Testis (tissue), 3 donors: ENCODE measurements around the gene GFPT1. TPM values are rescaled to one million over a fixed set of nuclear protein-coding genes. Genes with fewer than 3 reads are reported as not detected.

Experiments used
- DNase-seq: peaks from one replicate; pipeline ENCODE4 v3.0.0-alpha.2; 2019
- H3K27ac ChIP-seq, 2 donors: fragments of 200-600 bp; sonication (generic); one replicate each; pipeline ENCODE4 v1.5.1; 2019
- H3K27me3 ChIP-seq: fragments of 200-600 bp; sonication (generic); one replicate; pipeline ENCODE4 v1.5.1; 2019
- H3K36me3 ChIP-seq: fragments of 200-600 bp; sonication (generic); one replicate; pipeline ENCODE4 v1.5.1; 2017; ENCODE audit warnings: low read depth; ENCODE audit errors: missing control alignments
- H3K4me1 ChIP-seq: fragments of 200-600 bp; sonication (generic); one replicate; pipeline ENCODE4 v1.5.1; 2019
- H3K4me3 ChIP-seq, 2 donors: fragments of 200-600 bp; sonication (generic); one replicate each; pipeline ENCODE4 v1.5.1; 2017 to 2019
- H3K9me3 ChIP-seq: fragments of 200-600 bp; sonication (generic); one replicate; pipeline ENCODE4 v1.5.1; 2017
- POLR2A ChIP-seq: fragments of 450-650 bp; IDR thresholded peaks from one replicate; pipeline ENCODE4 v1.6.1; 2017; ENCODE audit warnings: antibody characterized with exemption, mild to moderate bottlenecking, moderate library complexity
- WGBS, 2 donors: methylation state at CpG; one replicate each; pipeline ENCODE4 v1.1.5; 2018; 5-methylcytosine and 5-hydroxymethylcytosine counted together
- intact Hi-C: fragments of 100-400 bp; cut with DNase I; formaldehyde crosslinking; loops from one replicate; pipeline ENCODE4 v1.15.1; 2023; ENCODE audit warnings: low total_unique reads
- polyA plus RNA-seq: library from polyadenylated mRNA; stranded (reverse); fragments of 350-450 nt; fragmentation: Illumina TruSeq; extraction: RNeasy Lipid Tissue Mini Kit (QIAGEN cat#74804); gene quantifications from one replicate; pipeline ENCODE4 v1.2.3, GENCODE V29; 2014; ENCODE audit warnings: low read depth, low replicate concordance; ENCODE audit not compliant: insufficient read depth
- total RNA-seq, 2 donors: library from RNA; depleted of rRNA; stranded (reverse); fragments of >200 nt; gene quantifications; one replicate each; pipeline ENCODE4 v1.2.3, GENCODE V29; 2016
- TF ChIP-seq, protein P1 (sequence below), 3 experiments: fragments of 450-650 bp in 2 of 3; fragments of 200-600 bp in 1 of 3; sonication (generic) in 1 of 3; IDR thresholded peaks; one replicate each; pipeline ENCODE4 v1.5.1; 2016 to 2019; ENCODE audit warnings: antibody characterized with exemption in 3 of 3, mild to moderate bottlenecking in 2 of 3, moderate library complexity in 1 of 3

GFPT1 gene
- total and polyA plus RNA-seq, 3 donors from 2014 or later = 25.6 to 74.3 (median 33.3) TPM

DNA sequence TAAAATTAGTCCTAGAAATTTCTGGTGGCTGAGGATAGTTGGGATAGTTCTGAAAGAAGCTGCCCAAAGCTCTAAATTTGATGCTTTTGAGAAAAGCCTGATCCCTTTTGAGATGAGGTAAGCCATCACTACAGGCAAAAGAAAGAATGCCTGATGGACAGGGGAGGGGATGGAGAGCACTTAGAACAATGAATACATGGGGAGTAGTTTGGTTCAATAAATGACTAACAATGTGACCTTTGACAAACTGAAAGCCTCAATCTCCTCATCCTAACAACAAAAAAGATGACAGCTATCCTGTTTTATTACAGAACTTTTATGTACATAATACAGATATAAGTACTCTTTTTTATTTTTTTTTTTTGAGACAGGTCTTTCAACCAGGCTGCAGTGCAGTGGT is 42.7 kb downstream of the GFPT1 start:
- Histone ChIP-seq H3K27ac (no peak overlapping the region), H3K4me3 (no peak overlapping the region), H3K4me1 (peaks cover 6% of the 10 kb centered on the region), H3K36me3 (no peaks in the 10 kb centered on the region), H3K9me3 (no peaks in the 10 kb centered on the region), H3K27me3 (no peaks in the 10 kb centered on the region)
- intact Hi-C loops = no loop called here
- no peak for TF ChIP-seq POLR2A
- TF ChIP-seq, protein P1, sequence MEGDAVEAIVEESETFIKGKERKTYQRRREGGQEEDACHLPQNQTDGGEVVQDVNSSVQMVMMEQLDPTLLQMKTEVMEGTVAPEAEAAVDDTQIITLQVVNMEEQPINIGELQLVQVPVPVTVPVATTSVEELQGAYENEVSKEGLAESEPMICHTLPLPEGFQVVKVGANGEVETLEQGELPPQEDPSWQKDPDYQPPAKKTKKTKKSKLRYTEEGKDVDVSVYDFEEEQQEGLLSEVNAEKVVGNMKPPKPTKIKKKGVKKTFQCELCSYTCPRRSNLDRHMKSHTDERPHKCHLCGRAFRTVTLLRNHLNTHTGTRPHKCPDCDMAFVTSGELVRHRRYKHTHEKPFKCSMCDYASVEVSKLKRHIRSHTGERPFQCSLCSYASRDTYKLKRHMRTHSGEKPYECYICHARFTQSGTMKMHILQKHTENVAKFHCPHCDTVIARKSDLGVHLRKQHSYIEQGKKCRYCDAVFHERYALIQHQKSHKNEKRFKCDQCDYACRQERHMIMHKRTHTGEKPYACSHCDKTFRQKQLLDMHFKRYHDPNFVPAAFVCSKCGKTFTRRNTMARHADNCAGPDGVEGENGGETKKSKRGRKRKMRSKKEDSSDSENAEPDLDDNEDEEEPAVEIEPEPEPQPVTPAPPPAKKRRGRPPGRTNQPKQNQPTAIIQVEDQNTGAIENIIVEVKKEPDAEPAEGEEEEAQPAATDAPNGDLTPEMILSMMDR (IDR thresholded peaks at IDR 0.05) = no peak
- no peak for DNase-seq

DNA sequence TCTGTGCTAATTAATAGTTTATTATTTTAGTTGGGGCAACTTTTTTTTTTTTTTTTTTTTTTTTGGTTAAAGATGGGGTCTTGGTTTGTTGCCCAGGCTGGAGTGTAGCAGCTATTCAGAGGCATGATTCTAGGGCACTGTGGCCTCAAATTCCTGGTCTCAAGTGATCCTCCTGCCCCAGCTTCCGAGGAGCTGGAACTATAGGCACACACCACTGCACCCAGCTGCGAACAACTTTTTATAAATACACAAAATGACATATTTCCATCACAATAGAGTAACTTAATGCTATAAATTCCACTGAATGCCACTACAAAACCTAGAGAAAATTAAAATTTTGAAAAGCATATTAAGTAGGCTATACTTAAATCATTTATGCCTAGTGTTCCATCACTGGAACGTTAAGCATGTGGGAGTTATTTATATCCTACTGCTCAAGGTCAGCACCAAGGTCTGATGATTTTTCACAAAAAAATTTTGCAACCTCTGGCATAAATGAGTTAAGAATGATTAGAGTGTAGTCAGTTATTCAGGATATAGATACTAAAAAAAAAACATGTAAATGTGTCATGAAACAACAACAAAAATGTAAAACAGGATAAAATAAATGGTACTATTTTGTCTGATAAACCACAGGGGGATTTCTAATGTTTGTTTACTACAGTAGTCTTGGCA is 46.8 kb downstream of the GFPT1 start:
- peaks cover 6% of the 10 kb centered on the region for H3K4me1 ChIP-seq
- H3K27me3 ChIP-seq = no peaks in the 10 kb centered on the region
- no peak overlapping the region for H3K4me3 ChIP-seq
- TF ChIP-seq POLR2A = no peak
- TF ChIP-seq, protein P1 (IDR thresholded peaks at IDR 0.05) = no peak
- no peak overlapping the region for H3K27ac ChIP-seq
- WGBS, 2 donors = 31 to 45% methylated on average over 3 of the region's 3 CpGs
- DNase-seq = no peak
- intact Hi-C loops = no loop called here
- no peaks in the 10 kb centered on the region for H3K9me3 ChIP-seq
- H3K36me3 ChIP-seq = no peaks in the 10 kb centered on the region

DNA sequence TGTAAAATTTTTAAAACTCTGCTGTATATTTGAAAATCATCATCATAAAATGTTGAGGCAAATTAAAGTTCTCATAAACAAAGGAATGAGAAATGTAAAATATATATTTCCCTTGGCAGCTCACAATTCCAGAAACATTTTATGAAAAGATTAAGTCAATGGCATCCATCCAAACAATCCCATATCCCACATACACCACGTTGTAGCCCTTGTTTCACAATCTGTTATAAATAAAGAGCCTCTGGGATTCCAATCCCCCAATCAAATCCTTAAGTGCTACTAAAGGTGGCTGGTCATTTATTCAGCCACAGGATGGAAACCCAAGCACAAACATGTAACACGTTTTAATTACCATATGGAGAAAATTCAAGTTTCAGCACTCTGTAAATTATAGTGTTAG is 51.7 kb downstream of the GFPT1 start:
- Histone ChIP-seq H3K4me1 (peaks cover 1% of the 10 kb centered on the region), H3K9me3 (no peaks in the 10 kb centered on the region), H3K27me3 (no peaks in the 10 kb centered on the region), H3K27ac (no peak overlapping the region), H3K36me3 (no peaks in the 10 kb centered on the region), H3K4me3 (no peak overlapping the region)
- intact Hi-C loops = no loop called here
- DNase-seq = no peak
- TF ChIP-seq, protein P1 (IDR thresholded peaks at IDR 0.05) = no peak
- no peak for TF ChIP-seq POLR2A
- 55 to 56% methylated on average over 2 of the region's 2 CpGs for WGBS, 2 donors

DNA sequence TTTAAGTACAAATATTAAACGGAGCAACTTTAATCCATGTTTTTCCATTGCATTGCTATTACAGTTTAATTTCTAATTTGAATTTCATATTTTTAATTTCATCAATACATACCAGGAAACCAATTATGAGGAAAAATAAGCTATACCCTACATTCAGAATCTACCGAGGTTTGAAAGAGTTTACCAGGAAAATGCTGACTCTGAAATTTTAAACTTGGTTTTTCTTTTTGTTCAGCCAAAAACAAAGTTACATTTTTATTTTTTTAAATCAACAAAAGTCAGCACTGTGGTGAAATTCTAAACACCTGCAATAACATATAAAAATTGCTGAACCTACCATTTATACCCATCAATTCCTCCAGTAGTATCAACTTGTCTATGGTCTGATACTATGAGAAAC is 53.7 kb downstream of the GFPT1 start:
- Histone ChIP-seq H3K9me3 (no peaks in the 10 kb centered on the region), H3K27me3 (no peaks in the 10 kb centered on the region), H3K4me3 (no peak overlapping the region), H3K27ac (no peak overlapping the region), H3K4me1 (no peaks in the 10 kb centered on the region), H3K36me3 (no peaks in the 10 kb centered on the region)
- WGBS, 2 donors = 89 to 91% methylated on average over 2 of the region's 2 CpGs
- TF ChIP-seq POLR2A = no peak
- TF ChIP-seq, protein P1 (IDR thresholded peaks at IDR 0.05) = no peak
- intact Hi-C loops = no loop called here
- no peak for DNase-seq

DNA sequence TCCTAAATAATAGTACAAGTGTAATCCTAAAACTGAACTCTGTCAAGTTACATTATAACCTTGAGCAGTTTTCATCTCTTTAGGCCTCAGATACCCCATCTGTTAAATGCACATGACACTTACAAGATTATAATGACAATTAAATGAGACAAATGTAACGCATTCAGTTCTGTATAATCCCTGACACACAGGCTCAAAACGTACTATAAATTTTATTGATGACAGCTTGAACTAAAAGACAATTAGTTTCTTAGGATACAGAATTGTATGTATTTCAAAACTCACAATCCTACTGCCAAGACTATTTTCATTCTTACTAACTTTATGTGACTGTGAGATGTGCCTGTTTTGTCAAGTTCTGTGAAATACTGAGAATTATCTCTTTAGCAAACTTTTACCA is 56.2 kb downstream of the GFPT1 start:
- Histone ChIP-seq H3K4me1 (no peaks in the 10 kb centered on the region), H3K27ac (no peak overlapping the region), H3K9me3 (no peaks in the 10 kb centered on the region), H3K36me3 (no peaks in the 10 kb centered on the region), H3K4me3 (no peak overlapping the region), H3K27me3 (no peaks in the 10 kb centered on the region)
- DNase-seq = no peak
- TF ChIP-seq, protein P1 (IDR thresholded peaks at IDR 0.05) = no peak
- no peak for TF ChIP-seq POLR2A
- intact Hi-C loops = no loop called here
- WGBS, 2 donors = 69 to 84% methylated on average over 2 of the region's 2 CpGs
